IPS-NIHi7 (cell line): Measurements from ENCODE around the gene ADGRL2.
"Not testable (repeated sequence)": the region's sequence is repeated elsewhere in the genome, so short reads cannot be mapped to it uniquely, and the experiment has no call there.

Source experiments
- DNase-seq: peaks from one replicate; pipeline ENCODE4 v3.0.0; 2012; ENCODE audit warnings: mixed read lengths; ENCODE audit errors: extremely low spot score

ADGRL2 gene

GRCh38 chr1:81847063-81847462, 46.3 kb downstream of the ADGRL2 start:
- no peak for DNase-seq

- DNase-seq, result no peak
Measured at GRCh38 chr1:81848880-81849682, 48.3 kb downstream of the ADGRL2 start.

GRCh38 chr1:81850031-81850430, 49.3 kb downstream of the ADGRL2 start:
- no peak for DNase-seq

GRCh38 chr1:81850495-81850894, 49.8 kb downstream of the ADGRL2 start:
- DNase-seq, result no peak

- no peak for DNase-seq
Measured at GRCh38 chr1:81851217-81851616, 50.5 kb downstream of the ADGRL2 start.

GRCh38 chr1:81852961-81853360, 52.2 kb downstream of the ADGRL2 start:
- no peak for DNase-seq

GRCh38 chr1:81867235-81867634, 66.5 kb downstream of the ADGRL2 start:
- DNase-seq, result no peak

- DNase-seq, result no peak
Measured at GRCh38 chr1:81869307-81869706, 68.6 kb downstream of the ADGRL2 start.

- not testable (repeated sequence) for DNase-seq
Measured at GRCh38 chr1:81871091-81871490, 70.4 kb downstream of the ADGRL2 start.

GRCh38 chr1:81873946-81874345, 73.2 kb downstream of the ADGRL2 start:
- no peak for DNase-seq

- DNase-seq, result no peak
Measured at GRCh38 chr1:81874461-81874860, 73.7 kb downstream of the ADGRL2 start.

GRCh38 chr1:81874940-81875339, 74.2 kb downstream of the ADGRL2 start:
- DNase-seq, result no peak

- DNase-seq, result no peak
Measured at GRCh38 chr1:81876901-81877733, 76.4 kb downstream of the ADGRL2 start.

- no peak for DNase-seq
Measured at GRCh38 chr1:81877940-81878339, 77.2 kb downstream of the ADGRL2 start.

- DNase-seq, result no peak
Measured at GRCh38 chr1:81878538-81878937, 77.8 kb downstream of the ADGRL2 start.

GRCh38 chr1:81880781-81881180, 80.0 kb downstream of the ADGRL2 start:
- DNase-seq, result no peak

- DNase-seq, result no peak
Measured at GRCh38 chr1:81885291-81885690, 84.6 kb downstream of the ADGRL2 start.

GRCh38 chr1:81886292-81886691, 85.6 kb downstream of the ADGRL2 start:
- DNase-seq, result not testable (repeated sequence)

- DNase-seq, result no peak
Measured at GRCh38 chr1:81887421-81888144, 86.8 kb downstream of the ADGRL2 start.

- no peak for DNase-seq
Measured at GRCh38 chr1:81889166-81889565, 88.4 kb downstream of the ADGRL2 start.

- DNase-seq, result no peak
Measured at GRCh38 chr1:81894867-81895266, 94.1 kb downstream of the ADGRL2 start.

- no peak for DNase-seq
Measured at GRCh38 chr1:81899214-81899821, 98.6 kb downstream of the ADGRL2 start.
